Activated CD4-positive, alpha-beta T cell treated with anti-CD3 and anti-CD28 coated beads, Interleukin-2, amount 50 U/mL, for 24 hours (primary cell): ENCODE results near the gene HADHB.
A peak's percentile ranks its signal among the peaks of the same experiment; 100 is the strongest.
"Not testable (repeated sequence)": the region's sequence is repeated elsewhere in the genome, so short reads cannot be mapped to it uniquely, and the experiment has no call there.

ENCODE experiments used
- DNase-seq, 2 donors: peaks; one replicate each; pipeline ENCODE4 v3.0.0-alpha.2; 2020; ENCODE audit warnings: low read depth in 1 of 2, low spot score in 1 of 2

Gene HADHB

GRCh38 chr2:26327291-26328272, 82.8 kb downstream of the HADHB start:
- DNase-seq: no peak

GRCh38 chr2:26329083-26329482, 84.3 kb downstream of the HADHB start:
- not testable (repeated sequence) for DNase-seq

DNA sequence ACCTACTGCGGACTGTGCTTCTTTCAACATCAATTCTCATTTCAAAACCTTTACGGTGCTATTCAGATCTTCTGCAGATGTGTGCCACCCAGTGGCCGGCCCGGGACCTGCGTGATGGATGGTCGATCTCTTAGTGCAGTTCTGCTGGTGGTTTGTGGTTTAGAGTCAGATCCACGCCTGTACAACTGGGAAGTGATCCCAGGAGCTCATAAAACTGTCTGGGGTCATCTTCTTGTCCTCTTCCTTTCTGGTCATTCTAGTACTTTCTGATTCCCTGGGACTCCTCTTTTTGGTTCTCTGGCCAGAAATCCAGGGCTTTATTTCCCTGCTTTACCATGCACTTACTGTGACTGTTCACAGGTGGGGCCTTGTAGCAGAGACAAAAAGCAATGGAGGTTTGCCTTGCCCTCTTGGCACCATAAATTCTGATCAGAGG, 85.4 kb downstream of the HADHB start:
- DNase-seq: peak; percentile 60 to 71

DNA sequence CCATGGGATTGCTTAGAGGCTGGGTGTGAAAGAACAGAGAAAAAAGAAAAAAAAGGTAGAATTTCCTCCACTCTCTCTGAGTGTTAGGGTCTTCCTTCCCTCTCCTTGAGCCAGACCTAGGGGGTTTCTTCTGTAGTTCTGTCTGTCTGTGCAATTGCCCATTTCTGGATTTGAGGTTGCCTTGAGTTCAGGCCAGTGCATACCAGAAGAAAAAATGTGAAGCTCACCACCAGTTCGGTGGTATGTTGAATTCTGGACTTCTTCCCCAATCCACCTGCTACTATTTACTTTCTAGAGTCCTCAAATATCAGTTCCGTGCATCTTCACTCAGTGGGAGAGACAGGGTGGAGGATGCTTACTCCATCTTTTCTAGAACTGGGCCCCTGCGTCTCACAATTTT, 85.9 kb downstream of the HADHB start:
- no peak for DNase-seq

GRCh38 chr2:26331321-26331720, 86.6 kb downstream of the HADHB start:
- not testable (repeated sequence) for DNase-seq

- DNase-seq: no peak
Measured at GRCh38 chr2:26333293-26333692, 88.6 kb downstream of the HADHB start.

DNA sequence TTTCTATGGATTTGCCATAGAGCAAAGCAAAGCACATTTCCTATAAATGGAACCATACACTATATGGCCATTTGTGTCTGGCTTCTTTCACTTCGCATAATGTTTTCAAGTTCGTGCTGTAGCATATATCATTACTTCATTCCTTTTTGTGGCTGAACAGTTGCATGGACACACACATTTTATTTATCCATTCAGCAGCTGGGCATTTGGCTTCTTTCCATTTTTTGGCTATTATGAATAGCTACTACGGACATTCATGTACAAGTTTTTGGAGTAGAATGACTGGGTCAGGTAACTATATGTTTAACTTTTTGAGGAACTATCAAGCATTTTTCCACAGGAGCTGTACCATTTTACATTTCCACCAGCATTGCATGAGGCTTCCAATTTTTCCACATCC, 90.5 kb downstream of the HADHB start:
- no peak for DNase-seq

DNA sequence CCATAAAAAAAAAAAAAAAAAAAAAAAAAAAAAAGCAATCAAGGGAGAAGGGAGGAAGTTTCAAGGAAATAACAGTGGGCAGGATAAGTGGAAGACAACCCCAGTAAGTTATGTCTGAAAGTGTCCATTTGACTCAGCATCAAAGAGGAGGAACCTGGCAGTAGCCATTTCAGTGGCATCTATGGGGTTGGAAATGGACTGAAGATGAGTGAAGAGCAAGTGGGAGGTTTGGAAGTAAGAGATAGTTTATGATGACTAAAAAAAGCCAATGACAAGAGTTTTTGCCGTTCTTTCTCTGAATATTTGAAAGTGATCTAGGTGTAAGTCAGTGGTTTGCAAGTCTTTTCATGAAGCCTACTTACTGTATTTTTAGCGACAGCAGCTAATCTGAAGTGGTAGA, 92.0 kb downstream of the HADHB start:
- DNase-seq: no peak

- no peak for DNase-seq
Measured at GRCh38 chr2:26337298-26337697, 92.6 kb downstream of the HADHB start.
